Measurements from ENCODE around the gene ADAMTS19.

ADAMTS19 gene

GRCh38 chr5:129770024-129770820, 310.1 kb downstream of the ADAMTS19 start:
- no peak for DNase-seq (ENCODE audit: low read depth)

GRCh38 chr5:129771058-129771838, 311.1 kb downstream of the ADAMTS19 start:
- peak; percentile 63 for DNase-seq (ENCODE audit: low read depth)

- DNase-seq (ENCODE audit: low read depth): no peak
Measured at GRCh38 chr5:129773376-129773775, 313.3 kb downstream of the ADAMTS19 start.

- DNase-seq (ENCODE audit: low read depth): no peak
Measured at GRCh38 chr5:129781594-129781993, 321.5 kb downstream of the ADAMTS19 start.

Data from ELR (cell line).